ENCODE results near the gene PCSK9.
A peak's percentile ranks its signal among the peaks of the same experiment; 100 is the strongest.

PCSK9 gene

GRCh38 chr1:55039342-55040082, at the start of gene PCSK9:
TSS of gene PCSK9 (plus strand) at chr1:55039548. CDS start at chr1:55039838, 290 bp downstream.
- Mint-ChIP-seq H3K4me3 (peak within 1 kb of the TSS in 1 of 2 donors; percentile 57), H3K27me3 (peaks cover 52 to 79% of the 10 kb centered on the region in 2 donors), H3K27ac (no peak within 1 kb of the TSS), H3K4me1 (peaks cover 9 to 13% of the 10 kb centered on the region in 2 donors), H3K36me3 (no peaks in the 10 kb centered on the region), H3K9me3 (no peaks in the 10 kb centered on the region)
- ATAC-seq (replicated peaks) (peak in 1 of 2 donors; percentile 25), DNase-seq (no peak)

DNA sequence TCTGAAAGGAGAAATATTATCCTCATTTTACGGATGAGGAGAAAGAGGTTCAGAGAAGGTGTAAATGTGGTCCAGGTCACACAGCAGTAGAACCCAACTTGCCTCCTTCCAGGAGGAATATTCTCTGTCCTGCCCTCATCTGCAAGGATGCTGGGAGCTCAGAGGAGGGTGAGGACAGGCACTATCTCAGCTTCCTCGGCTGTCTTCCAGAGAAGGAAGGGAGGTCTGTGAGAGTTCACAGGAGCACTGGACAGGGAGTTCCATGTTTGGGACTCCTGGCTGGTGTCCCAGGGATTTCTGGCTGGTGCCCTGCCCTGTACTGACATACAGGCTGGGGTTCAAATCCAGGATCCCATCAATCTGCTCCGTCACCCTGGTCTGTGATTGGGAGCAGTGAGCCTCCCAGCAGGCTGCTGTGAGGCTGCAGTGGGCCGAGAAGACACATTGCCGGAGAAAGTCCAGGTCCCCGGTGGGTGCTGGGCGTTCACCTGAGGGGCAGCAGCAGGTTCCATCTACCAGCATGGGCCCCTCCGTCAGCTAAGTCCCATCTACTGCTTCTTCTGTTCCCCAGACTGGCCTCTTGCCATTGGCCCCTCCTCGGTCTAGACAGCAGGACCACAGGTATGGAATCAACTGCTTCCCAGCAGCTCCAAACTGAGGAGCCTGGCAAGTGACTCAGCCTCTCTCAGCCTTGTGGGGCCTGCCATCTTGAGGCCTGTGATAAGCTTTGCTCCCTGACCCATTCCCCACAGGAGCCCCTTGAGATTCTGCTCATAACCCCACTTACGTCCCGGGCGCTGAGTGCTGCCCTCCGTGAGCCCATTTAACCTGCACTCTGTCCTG, 49.2 kb upstream of the PCSK9 start:
- no peak for ATAC-seq (replicated peaks)
- Mint-ChIP-seq H3K27ac (no peak overlapping the region), H3K36me3 (no peaks in the 10 kb centered on the region), H3K4me3 (no peak overlapping the region), H3K4me1 (no peaks in the 10 kb centered on the region), H3K27me3 (peaks cover 17% of the 10 kb centered on the region in 2 donors), H3K9me3 (no peaks in the 10 kb centered on the region)
- no peak for DNase-seq

DNA sequence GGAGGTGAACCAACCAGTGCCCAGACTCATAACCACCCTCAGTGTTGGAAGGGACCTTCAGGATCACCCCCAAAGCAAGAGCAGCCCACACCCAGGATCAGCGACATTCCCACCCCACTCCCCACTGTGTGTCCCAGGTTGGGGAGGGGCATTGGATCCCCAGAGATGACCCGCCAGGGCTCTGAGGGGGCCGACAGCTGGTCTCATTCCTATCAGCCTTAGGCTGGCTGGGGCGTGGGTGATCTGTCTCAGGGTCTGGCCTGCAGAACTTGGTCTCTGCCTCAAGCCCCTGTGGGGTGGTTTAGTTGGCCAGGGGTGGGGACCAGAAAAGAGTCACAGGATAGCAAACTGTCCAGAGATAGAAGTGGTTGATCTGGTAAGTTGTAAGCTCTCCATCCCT, 48.4 kb upstream of the PCSK9 start:
- no peak for ATAC-seq (replicated peaks)
- H3K4me1 Mint-ChIP-seq, result no peaks in the 10 kb centered on the region
- H3K27me3 Mint-ChIP-seq, result peaks cover 18 to 20% of the 10 kb centered on the region in 2 donors
- no peaks in the 10 kb centered on the region for H3K36me3 Mint-ChIP-seq
- H3K4me3 Mint-ChIP-seq, result no peak overlapping the region
- no peak overlapping the region for H3K27ac Mint-ChIP-seq
- H3K9me3 Mint-ChIP-seq, result no peaks in the 10 kb centered on the region
- no peak for DNase-seq

DNA sequence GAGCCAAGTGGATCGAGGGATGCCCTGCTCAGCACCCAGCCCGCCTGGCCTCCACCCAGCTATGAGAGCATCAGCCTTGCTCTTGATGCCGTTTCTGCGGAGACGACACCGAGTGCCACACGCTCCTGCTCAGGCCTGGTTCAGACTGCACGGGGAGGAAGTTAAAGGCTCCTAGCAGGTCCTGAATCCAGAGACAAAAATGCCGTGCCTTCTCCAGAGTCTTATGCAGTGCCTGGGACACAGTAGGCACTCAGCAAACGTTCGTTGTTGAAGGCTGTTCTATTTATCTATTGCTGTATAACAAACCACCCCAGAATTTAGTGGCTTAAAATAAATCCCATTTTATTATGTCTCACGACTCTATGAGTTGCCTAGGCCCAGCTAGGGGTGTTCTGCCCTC, 47.4 kb upstream of the PCSK9 start:
- Mint-ChIP-seq H3K36me3 (no peaks in the 10 kb centered on the region), H3K27me3 (peaks cover 27 to 29% of the 10 kb centered on the region in 2 donors), H3K4me1 (peaks cover 4 to 7% of the 10 kb centered on the region in 2 donors), H3K27ac (no peak overlapping the region), H3K9me3 (no peaks in the 10 kb centered on the region), H3K4me3 (no peak overlapping the region)
- no peak for ATAC-seq (replicated peaks)
- DNase-seq, result no peak

DNA sequence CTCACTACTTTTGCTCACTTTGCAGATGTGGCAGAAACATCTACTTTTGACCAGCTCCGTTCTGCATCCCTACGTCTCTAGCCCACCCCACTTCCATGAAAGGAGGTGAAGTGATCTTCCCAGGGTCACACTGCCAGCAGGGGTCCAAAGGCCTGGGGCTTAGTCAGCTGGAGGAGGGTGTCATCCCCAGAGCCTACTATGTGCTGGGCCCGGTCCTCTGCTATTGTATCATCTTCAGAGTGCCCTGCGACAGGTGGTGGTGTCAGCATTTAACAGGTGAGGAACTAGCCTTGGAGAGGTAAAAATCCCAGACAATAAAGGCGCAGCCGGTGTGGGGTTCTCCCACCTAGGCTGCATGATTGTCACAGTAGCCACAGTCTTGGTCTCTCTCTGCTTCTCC, 46.2 kb upstream of the PCSK9 start:
- ATAC-seq (replicated peaks) (no peak), DNase-seq (no peak)
- H3K36me3 Mint-ChIP-seq, result no peaks in the 10 kb centered on the region
- H3K27ac Mint-ChIP-seq, result no peak overlapping the region
- H3K4me3 Mint-ChIP-seq, result no peak overlapping the region
- H3K4me1 Mint-ChIP-seq, result peaks cover 8 to 12% of the 10 kb centered on the region in 2 donors
- peaks cover 31 to 41% of the 10 kb centered on the region in 2 donors for H3K27me3 Mint-ChIP-seq
- no peaks in the 10 kb centered on the region for H3K9me3 Mint-ChIP-seq

GRCh38 chr1:54994355-54994990, 44.9 kb upstream of the PCSK9 start:
- ATAC-seq (replicated peaks) (no peak), DNase-seq (no peak)
- no peaks in the 10 kb centered on the region for H3K9me3 Mint-ChIP-seq
- no peak overlapping the region for H3K27ac Mint-ChIP-seq
- H3K27me3 Mint-ChIP-seq, result peaks cover 34 to 46% of the 10 kb centered on the region in 2 donors
- no peak overlapping the region for H3K4me3 Mint-ChIP-seq
- no peaks in the 10 kb centered on the region for H3K36me3 Mint-ChIP-seq
- peaks cover 8 to 12% of the 10 kb centered on the region in 2 donors for H3K4me1 Mint-ChIP-seq

- no peak overlapping the region for H3K27ac Mint-ChIP-seq
- no peak for ATAC-seq (replicated peaks)
- no peak overlapping the region for H3K4me3 Mint-ChIP-seq
- H3K9me3 Mint-ChIP-seq, result no peaks in the 10 kb centered on the region
- H3K27me3 Mint-ChIP-seq, result peaks cover 35 to 50% of the 10 kb centered on the region in 2 donors
- no peak for DNase-seq
- H3K4me1 Mint-ChIP-seq, result peaks cover 8 to 12% of the 10 kb centered on the region in 2 donors
- H3K36me3 Mint-ChIP-seq, result no peaks in the 10 kb centered on the region
Measured at GRCh38 chr1:54995013-54995760, 44.2 kb upstream of the PCSK9 start.

GRCh38 chr1:54995835-54996234, 43.5 kb upstream of the PCSK9 start:
- Mint-ChIP-seq H3K9me3 (no peaks in the 10 kb centered on the region), H3K4me3 (no peak overlapping the region), H3K36me3 (no peaks in the 10 kb centered on the region), H3K27me3 (peaks cover 35 to 50% of the 10 kb centered on the region in 2 donors), H3K27ac (peak overlapping the region; percentile 7), H3K4me1 (peaks cover 8 to 12% of the 10 kb centered on the region in 2 donors)
- DNase-seq (no peak), ATAC-seq (replicated peaks) (no peak)

DNA sequence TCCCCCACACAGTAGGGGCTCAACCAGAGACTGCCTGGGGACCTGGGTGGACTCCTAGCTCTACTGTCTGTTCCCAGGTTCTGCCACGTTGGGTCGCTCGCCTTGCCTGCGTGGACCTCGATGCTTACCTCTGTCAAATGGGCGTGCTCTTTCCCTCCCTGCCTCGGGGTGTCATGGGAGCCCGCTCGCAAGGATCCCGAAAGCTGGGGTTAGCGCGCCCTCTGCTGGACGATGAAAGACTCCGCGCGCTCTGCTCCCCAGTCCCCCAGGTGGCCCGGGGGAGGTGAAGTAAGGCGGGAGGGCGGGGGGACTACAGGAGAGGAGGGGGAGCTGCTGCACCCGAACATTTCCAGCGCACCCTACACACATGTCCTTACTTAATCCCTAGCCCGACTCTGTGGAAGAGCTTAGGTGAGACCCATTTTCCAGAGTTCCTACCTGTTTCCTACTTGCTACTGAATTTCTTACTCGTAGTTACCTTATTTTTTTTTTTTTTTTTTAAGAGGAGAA, 42.9 kb upstream of the PCSK9 start:
- peak; percentile 88 to 92 for ATAC-seq (replicated peaks)
- Mint-ChIP-seq H3K9me3 (no peaks in the 10 kb centered on the region), H3K36me3 (no peaks in the 10 kb centered on the region), H3K4me3 (peak overlapping the region in 1 of 2 donors; percentile 12), H3K27me3 (peaks cover 35 to 50% of the 10 kb centered on the region in 2 donors), H3K4me1 (peaks cover 8 to 12% of the 10 kb centered on the region in 2 donors), H3K27ac (no peak overlapping the region)
- peak; percentile 65 for DNase-seq

DNA sequence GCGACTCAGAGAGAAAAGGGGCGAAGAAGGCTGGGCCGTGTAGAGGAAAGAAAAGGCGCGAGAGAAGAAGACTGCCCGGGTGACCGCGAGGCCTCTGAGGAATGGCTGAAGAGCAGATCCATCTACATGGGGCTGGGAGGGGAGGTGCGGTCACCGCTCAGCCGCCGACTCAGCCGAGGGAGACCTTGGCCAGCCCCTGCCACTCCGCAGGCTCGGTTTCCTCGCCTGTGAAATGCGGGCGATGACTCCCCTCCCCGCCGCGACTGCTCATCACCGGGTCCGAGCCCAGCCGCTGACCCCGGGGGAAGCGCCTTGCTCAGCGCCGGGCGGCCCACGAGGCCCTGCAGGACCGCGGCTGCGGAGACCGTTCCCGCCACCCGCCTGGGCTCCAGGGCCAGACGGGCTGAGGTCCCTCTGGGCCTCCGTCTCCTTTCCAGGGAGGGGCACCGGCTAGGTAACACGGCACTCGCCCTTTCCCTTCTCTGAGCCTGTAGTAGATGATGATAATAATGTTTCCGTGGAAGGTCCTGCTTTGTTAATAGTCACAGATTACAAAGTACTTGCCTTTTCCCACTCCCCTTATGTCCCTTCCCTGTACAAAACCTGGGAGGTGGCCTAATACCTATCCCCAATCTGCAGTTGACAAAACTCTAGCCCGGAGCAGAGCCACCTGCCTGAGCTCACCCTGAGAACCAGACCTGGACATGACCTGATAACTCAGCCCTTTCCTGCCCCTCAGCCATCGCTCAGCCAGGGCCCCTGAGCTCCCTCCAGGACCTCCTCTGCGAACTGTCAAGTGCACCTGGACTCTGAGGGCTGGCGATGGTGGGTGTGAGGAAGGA, 42.3 kb upstream of the PCSK9 start:
- peaks cover 35 to 50% of the 10 kb centered on the region in 2 donors for H3K27me3 Mint-ChIP-seq
- ATAC-seq (replicated peaks) (peak in 1 of 2 donors; percentile 30), DNase-seq (no peak)
- H3K36me3 Mint-ChIP-seq, result no peaks in the 10 kb centered on the region
- H3K4me1 Mint-ChIP-seq, result peaks cover 8 to 12% of the 10 kb centered on the region in 2 donors
- no peak overlapping the region for H3K4me3 Mint-ChIP-seq
- H3K9me3 Mint-ChIP-seq, result no peaks in the 10 kb centered on the region
- H3K27ac Mint-ChIP-seq, result no peak overlapping the region

DNA sequence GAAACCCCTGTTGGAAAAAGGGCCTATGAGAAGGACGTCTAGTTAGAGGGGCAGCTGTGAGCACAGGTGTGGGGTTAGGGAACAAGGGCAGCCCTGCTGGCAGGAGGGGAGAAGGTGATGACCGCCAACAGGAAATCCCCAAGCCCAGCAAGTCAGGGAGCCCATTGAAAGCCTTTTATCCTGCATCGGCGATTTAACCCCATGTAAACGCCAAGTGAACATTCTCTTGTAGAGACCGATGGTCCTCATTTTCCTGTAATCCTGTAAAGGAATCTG, 41.7 kb upstream of the PCSK9 start:
- Mint-ChIP-seq H3K4me3 (no peak overlapping the region), H3K36me3 (no peaks in the 10 kb centered on the region), H3K4me1 (peaks cover 8 to 12% of the 10 kb centered on the region in 2 donors), H3K27ac (no peak overlapping the region), H3K9me3 (no peaks in the 10 kb centered on the region), H3K27me3 (peaks cover 35 to 50% of the 10 kb centered on the region in 2 donors)
- ATAC-seq (replicated peaks) (no peak), DNase-seq (no peak)

- Mint-ChIP-seq H3K4me1 (peaks cover 8 to 12% of the 10 kb centered on the region in 2 donors), H3K36me3 (no peaks in the 10 kb centered on the region), H3K4me3 (no peak overlapping the region), H3K27me3 (peaks cover 35 to 50% of the 10 kb centered on the region in 2 donors), H3K9me3 (no peaks in the 10 kb centered on the region), H3K27ac (no peak overlapping the region)
- DNase-seq (no peak), ATAC-seq (replicated peaks) (no peak)
Measured at GRCh38 chr1:54998100-54998499, 41.2 kb upstream of the PCSK9 start.

GRCh38 chr1:54998677-54999076, 40.7 kb upstream of the PCSK9 start, which contains the start of gene BSND:
TSS of gene BSND (plus strand) at chr1:54998933. CDS start at chr1:54999187, 254 bp downstream.
- no peak within 1 kb of the TSS for H3K4me3 Mint-ChIP-seq
- H3K4me1 Mint-ChIP-seq, result peaks cover 8 to 12% of the 10 kb centered on the region in 2 donors

More at GRCh38 chr1:54998677-54999076, 40.7 kb upstream of the PCSK9 start, which contains the start of gene BSND:
- DNase-seq (no peak), ATAC-seq (replicated peaks) (no peak)
- no peaks in the 10 kb centered on the region for H3K9me3 Mint-ChIP-seq
- no peaks in the 10 kb centered on the region for H3K36me3 Mint-ChIP-seq
- peaks cover 35 to 50% of the 10 kb centered on the region in 2 donors for H3K27me3 Mint-ChIP-seq
- H3K27ac Mint-ChIP-seq, result no peak within 1 kb of the TSS

Measured in stimulated activated naive B cell treated with anti-CD40 and anti-IgM and Interleukin-4, amounts not matched to agents 10 μg/mL and 1 μg/mL and 100 μg/mL, for 72 hours (primary cell).